Smooth muscle cell (in vitro differentiated cells): ENCODE results near the gene DBNDD1. TPM values are rescaled to one million over a fixed set of nuclear protein-coding genes. Genes with fewer than 3 reads are reported as not detected.
"Not testable (repeated sequence)": the region's sequence is repeated elsewhere in the genome, so short reads cannot be mapped to it uniquely, and the experiment has no call there.

ENCODE experiments used
- DNase-seq: peaks from one replicate; lab custom pipeline; 2025; ENCODE audit not compliant: unreplicated experiment; lab: John Stamatoyannopoulos, UW
- H2AFZ ChIP-seq: fragments of 200-600 bp; sonication (generic); 2 replicates; pipeline ENCODE4 v1.6.0; 2016; ENCODE audit warnings: antibody characterized with exemption, low read depth, mild to moderate bottlenecking
- H3F3A ChIP-seq: fragments of 200-600 bp; sonication (generic); 2 replicates; pipeline ENCODE4 v1.6.0; 2017; ENCODE audit warnings: antibody characterized with exemption, low read depth
- H3K27ac ChIP-seq: fragments of 200-600 bp; sonication (generic); 2 replicates; pipeline ENCODE4 v1.5.1; 2016; ENCODE audit warnings: low read depth, mild to moderate bottlenecking
- H3K27me3 ChIP-seq: fragments of 200-600 bp; sonication (generic); 2 replicates; pipeline ENCODE4 v1.6.1; 2016; ENCODE audit warnings: low read depth, mild to moderate bottlenecking
- H3K36me3 ChIP-seq: fragments of 200-600 bp; sonication (generic); 2 replicates; pipeline ENCODE4 v1.5.1; 2016; ENCODE audit warnings: low read depth
- H3K4me1 ChIP-seq: fragments of 200-600 bp; sonication (generic); 2 replicates; pipeline ENCODE4 v1.5.1; 2016; ENCODE audit warnings: low read depth
- H3K4me2 ChIP-seq: fragments of 200-600 bp; sonication (generic); 2 replicates; pipeline ENCODE4 v1.6.0; 2016; ENCODE audit warnings: mild to moderate bottlenecking
- H3K4me3 ChIP-seq: fragments of 200-600 bp; sonication (generic); 2 replicates; pipeline ENCODE4 v1.5.1; 2016; ENCODE audit warnings: mild to moderate bottlenecking
- H3K79me2 ChIP-seq: fragments of 200-600 bp; sonication (generic); 2 replicates; pipeline ENCODE4 v1.6.0; 2016; ENCODE audit warnings: low read depth, mild to moderate bottlenecking
- H3K9ac ChIP-seq: fragments of 200-600 bp; sonication (generic); 2 replicates; pipeline ENCODE4 v1.6.0; 2016; ENCODE audit warnings: low read depth
- H3K9me3 ChIP-seq: fragments of 200-600 bp; sonication (generic); replicated peaks from 2 replicates; pipeline ENCODE4 v1.5.1; 2016; ENCODE audit warnings: low read depth
- H4K20me1 ChIP-seq: fragments of 200-600 bp; sonication (generic); 2 replicates; pipeline ENCODE4 v1.6.0; 2016; ENCODE audit warnings: low read depth
- CTCF ChIP-seq: fragments of 200-600 bp; sonication (generic); IDR thresholded peaks from 2 replicates; pipeline ENCODE4 v1.5.1; 2017; ENCODE audit warnings: borderline replicate concordance, mild to moderate bottlenecking, antibody characterized with exemption; ENCODE audit not compliant: insufficient read depth, poor library complexity, severe bottlenecking
- WGBS: methylation state at CpG from one replicate; pipeline ENCODE4 v1.1.7; 2016; ENCODE audit warnings: low lambda C conversion rate; 5-methylcytosine and 5-hydroxymethylcytosine counted together
- polyA plus RNA-seq: library from polyadenylated mRNA; unstranded; fragments of >200 nt; fragmentation: Nextera tagmentation; extraction: Ambion mirVana; gene quantifications from 2 replicates; pipeline ENCODE4 v1.2.1, GENCODE V29; 2016
- total RNA-seq: library from RNA; depleted of rRNA; stranded (reverse); fragments of >200 nt; gene quantifications from 2 replicates; pipeline ENCODE4 v1.2.3, GENCODE V29; 2014

DBNDD1 gene
- total and polyA plus RNA-seq, 2 experiments from 2014 or later: 3.3 to 3.8 TPM

GRCh38 chr16:90009172-90009899, 9.9 kb downstream of the DBNDD1 start:
- H3K79me2 ChIP-seq: no peaks in the 10 kb centered on the region
- H3F3A ChIP-seq: no peaks in the 10 kb centered on the region
- H3K36me3 ChIP-seq: no peaks in the 10 kb centered on the region
- no peaks in the 10 kb centered on the region for H3K27me3 ChIP-seq
- no peaks in the 10 kb centered on the region for H3K9me3 ChIP-seq
- 97% methylated on average over 22 of the region's 22 CpGs for WGBS
- no peak for TF ChIP-seq CTCF
- H3K4me1 ChIP-seq: no peaks in the 10 kb centered on the region
- DNase-seq: no peak
- no peak overlapping the region for H3K9ac ChIP-seq
- no peak overlapping the region for H3K27ac ChIP-seq
- no peak overlapping the region for H3K4me2 ChIP-seq
- H3K4me3 ChIP-seq: no peak overlapping the region
- H4K20me1 ChIP-seq: no peaks in the 10 kb centered on the region
- H2AFZ ChIP-seq: no peak overlapping the region

- no peak for DNase-seq
- H4K20me1 ChIP-seq: no peaks in the 10 kb centered on the region
- no peak overlapping the region for H3K4me3 ChIP-seq
- H3K9ac ChIP-seq: no peak overlapping the region
- WGBS: 91% methylated on average over 13 of the region's 13 CpGs
- H3K4me1 ChIP-seq: no peaks in the 10 kb centered on the region
- H3F3A ChIP-seq: no peaks in the 10 kb centered on the region
- H3K4me2 ChIP-seq: no peak overlapping the region
- H3K36me3 ChIP-seq: no peaks in the 10 kb centered on the region
- H2AFZ ChIP-seq: no peak overlapping the region
- TF ChIP-seq CTCF: no peak
- H3K27me3 ChIP-seq: no peaks in the 10 kb centered on the region
- H3K9me3 ChIP-seq: no peaks in the 10 kb centered on the region
- H3K79me2 ChIP-seq: no peaks in the 10 kb centered on the region
- H3K27ac ChIP-seq: no peak overlapping the region
Observed at GRCh38 chr16:90008708-90009145, 10.5 kb downstream of the DBNDD1 start.

- H3K79me2 ChIP-seq, DNase-seq, H3K27ac ChIP-seq, H3K9ac ChIP-seq, H3K9me3 ChIP-seq, H4K20me1 ChIP-seq, H3K4me3 ChIP-seq, H3K4me1 ChIP-seq, H3K4me2 ChIP-seq, H3K27me3 ChIP-seq, H3F3A ChIP-seq, H2AFZ ChIP-seq, H3K36me3 ChIP-seq: not testable (repeated sequence)
- 80% methylated on average over 11 of the region's 13 CpGs for WGBS
Observed at GRCh38 chr16:90007635-90008234, 11.5 kb downstream of the DBNDD1 start.

- no peak overlapping the region for H3K4me2 ChIP-seq
- no peak overlapping the region for H3K27ac ChIP-seq
- WGBS: 89% methylated on average over 7 of the region's 7 CpGs
- H3K9me3 ChIP-seq: no peaks in the 10 kb centered on the region
- H3K9ac ChIP-seq: no peak overlapping the region
- H3K4me1 ChIP-seq: no peaks in the 10 kb centered on the region
- H2AFZ ChIP-seq: no peak overlapping the region
- no peaks in the 10 kb centered on the region for H4K20me1 ChIP-seq
- no peak for TF ChIP-seq CTCF
- H3K27me3 ChIP-seq: no peaks in the 10 kb centered on the region
- no peaks in the 10 kb centered on the region for H3K79me2 ChIP-seq
- H3K36me3 ChIP-seq: no peaks in the 10 kb centered on the region
- no peak overlapping the region for H3K4me3 ChIP-seq
- H3F3A ChIP-seq: no peaks in the 10 kb centered on the region
- no peak for DNase-seq
Observed at GRCh38 chr16:90007015-90007414, 12.2 kb downstream of the DBNDD1 start.
